Fibroblast of pulmonary artery (primary cell): Measurements from ENCODE around the gene LRRC31.

Experiments used
- DNase-seq: peaks from one replicate; pipeline ENCODE4 v3.0.0-alpha.2; 2010; ENCODE audit warnings: low read depth
- H3K4me3 ChIP-seq: replicated peaks from 2 replicates; pipeline ENCODE4 v1.5.1; 2011; ENCODE audit warnings: low read depth, mild to moderate bottlenecking, control low read depth, low read length, moderate library complexity
- TF ChIP-seq, protein P1 (sequence below): IDR thresholded peaks from 2 replicates; pipeline ENCODE4 v1.5.1; 2011; ENCODE audit warnings: mild to moderate bottlenecking, control low read depth, low read length, inconsistent platforms; ENCODE audit errors: missing control alignments

Gene LRRC31

DNA sequence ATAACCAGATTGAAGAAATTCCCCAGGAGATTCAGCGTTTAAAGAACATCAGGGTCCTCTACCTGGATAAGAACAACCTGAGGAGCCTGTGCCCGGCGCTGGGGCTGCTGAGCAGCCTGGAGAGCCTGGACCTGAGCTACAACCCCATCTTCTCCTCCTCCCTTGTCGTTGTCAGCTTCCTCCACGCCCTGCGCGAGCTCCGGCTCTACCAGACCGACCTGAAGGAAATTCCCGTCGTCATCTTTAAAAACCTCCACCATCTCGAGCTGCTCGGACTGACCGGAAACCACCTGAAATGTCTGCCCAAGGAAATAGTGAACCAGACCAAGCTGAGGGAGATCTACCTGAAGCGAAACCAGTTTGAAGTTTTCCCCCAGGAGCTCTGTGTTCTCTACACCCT lies 47.6 kb downstream of the LRRC31 start:
- TF ChIP-seq, protein P1, sequence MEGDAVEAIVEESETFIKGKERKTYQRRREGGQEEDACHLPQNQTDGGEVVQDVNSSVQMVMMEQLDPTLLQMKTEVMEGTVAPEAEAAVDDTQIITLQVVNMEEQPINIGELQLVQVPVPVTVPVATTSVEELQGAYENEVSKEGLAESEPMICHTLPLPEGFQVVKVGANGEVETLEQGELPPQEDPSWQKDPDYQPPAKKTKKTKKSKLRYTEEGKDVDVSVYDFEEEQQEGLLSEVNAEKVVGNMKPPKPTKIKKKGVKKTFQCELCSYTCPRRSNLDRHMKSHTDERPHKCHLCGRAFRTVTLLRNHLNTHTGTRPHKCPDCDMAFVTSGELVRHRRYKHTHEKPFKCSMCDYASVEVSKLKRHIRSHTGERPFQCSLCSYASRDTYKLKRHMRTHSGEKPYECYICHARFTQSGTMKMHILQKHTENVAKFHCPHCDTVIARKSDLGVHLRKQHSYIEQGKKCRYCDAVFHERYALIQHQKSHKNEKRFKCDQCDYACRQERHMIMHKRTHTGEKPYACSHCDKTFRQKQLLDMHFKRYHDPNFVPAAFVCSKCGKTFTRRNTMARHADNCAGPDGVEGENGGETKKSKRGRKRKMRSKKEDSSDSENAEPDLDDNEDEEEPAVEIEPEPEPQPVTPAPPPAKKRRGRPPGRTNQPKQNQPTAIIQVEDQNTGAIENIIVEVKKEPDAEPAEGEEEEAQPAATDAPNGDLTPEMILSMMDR: no peak
- DNase-seq: no peak
- no peak overlapping the region for H3K4me3 ChIP-seq

DNA sequence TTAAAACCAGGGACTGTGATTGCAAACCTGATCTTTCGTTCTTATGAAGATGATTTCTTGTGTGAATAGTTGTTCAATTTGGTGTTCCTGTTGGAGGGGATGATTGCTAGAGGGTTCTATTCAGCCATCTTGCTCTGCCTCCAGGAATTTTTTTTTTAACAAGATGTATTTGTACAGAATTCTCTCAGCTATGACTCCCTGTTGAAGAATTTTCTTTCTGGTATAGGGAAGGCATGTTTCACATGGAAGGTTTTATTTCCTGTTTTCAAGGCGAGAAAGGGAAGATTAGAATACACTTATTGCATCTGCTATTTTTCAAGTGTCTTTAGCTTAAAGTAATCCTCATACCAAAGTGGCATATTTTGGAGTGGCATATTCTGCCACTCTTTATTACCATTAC lies 51.4 kb downstream of the LRRC31 start:
- TF ChIP-seq, protein P1: no peak
- H3K4me3 ChIP-seq: no peak overlapping the region
- peak; percentile 53 for DNase-seq

DNA sequence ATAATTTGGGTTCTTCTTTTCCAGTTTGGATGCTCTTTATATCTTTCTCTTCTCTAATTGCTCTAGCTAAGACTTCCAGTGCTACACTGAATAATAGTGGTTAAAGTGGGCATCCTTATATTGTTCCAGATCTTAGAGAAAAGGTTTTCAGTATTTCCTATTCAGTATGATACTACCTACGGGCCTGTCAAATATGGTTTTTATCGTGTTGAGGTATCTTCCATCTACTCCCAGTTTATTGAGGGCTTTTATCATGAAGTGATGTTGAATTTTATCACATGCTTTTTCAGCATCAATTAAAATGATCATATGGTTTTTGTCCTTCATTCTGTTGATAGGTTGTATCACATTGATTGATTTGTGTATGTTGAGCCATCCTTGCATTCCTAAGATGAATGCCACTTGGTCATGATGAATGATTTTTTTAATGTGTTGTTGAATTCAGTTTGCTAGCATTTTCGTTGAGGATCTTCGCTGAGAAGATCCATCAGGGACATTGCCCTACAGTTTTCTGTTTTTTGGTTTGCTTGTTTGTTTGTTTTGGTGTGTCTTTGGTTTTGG lies 54.1 kb downstream of the LRRC31 start:
- TF ChIP-seq, protein P1: no peak
- no peak for DNase-seq
- no peak overlapping the region for H3K4me3 ChIP-seq

GRCh38 chr3:169813757-169814517 lies 55.8 kb downstream of the LRRC31 start:
- H3K4me3 ChIP-seq: peak overlapping the region; percentile 22
- TF ChIP-seq, protein P1: peak; percentile 22
- DNase-seq: peak; percentile 10

- H3K4me3 ChIP-seq: peak overlapping the region; percentile 22
- TF ChIP-seq, protein P1: no peak
- no peak for DNase-seq
Observed at GRCh38 chr3:169813278-169813677, 56.5 kb downstream of the LRRC31 start.

- peak; percentile 72 for DNase-seq
- peak within 1 kb of the TSS; percentile 52 for H3K4me3 ChIP-seq
- TF ChIP-seq, protein P1: no peak
Observed at GRCh38 chr3:169812332-169813235, 57.2 kb downstream of the LRRC31 start, which contains the start of the genes LRRC34 and LRRIQ4. Gene LRRC34, minus strand, starts transcription at chr3:169812904. Its CDS starts 356 bp downstream, at chr3:169812548. Gene LRRIQ4, plus strand, starts transcription at chr3:169812870. Its CDS starts 9,052 bp downstream, at chr3:169821922.
